Stimulated activated CD4-positive, alpha-beta T cell treated with anti-CD3 and anti-CD28 coated beads, Interleukin-1b, Interleukin-23, amount 100 ng/mL, for 4 hours (primary cell): ENCODE results near the gene CAMKMT.

ENCODE experiments used
- DNase-seq, 2 donors: peaks; one replicate each; pipeline ENCODE4 v3.0.0-alpha.2; 2020; ENCODE audit warnings: low read depth in 2 of 2

CAMKMT gene

GRCh38 chr2:44688456-44689124 lies 326.8 kb downstream of the CAMKMT start:
- DNase-seq: no peak

DNA sequence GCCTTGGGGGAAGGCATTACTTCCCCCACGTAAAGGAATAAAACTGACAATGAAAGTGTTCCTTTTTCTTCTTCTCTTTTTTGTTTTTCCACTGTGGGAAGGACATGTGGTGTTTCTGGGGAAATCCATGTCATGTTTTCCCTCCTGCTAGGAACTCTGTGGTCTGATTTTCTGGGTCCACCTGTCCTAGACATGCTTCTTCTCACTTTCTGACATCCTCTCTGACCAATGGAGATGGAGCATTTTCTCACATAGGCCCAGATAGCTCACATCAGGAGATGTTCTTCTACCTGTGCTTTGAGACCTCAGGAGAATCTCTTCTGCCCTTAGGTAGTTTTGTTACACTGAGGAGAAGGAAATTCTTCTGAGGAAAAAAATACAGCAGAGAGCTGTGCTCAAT lies 327.8 kb downstream of the CAMKMT start:
- no peak for DNase-seq

DNA sequence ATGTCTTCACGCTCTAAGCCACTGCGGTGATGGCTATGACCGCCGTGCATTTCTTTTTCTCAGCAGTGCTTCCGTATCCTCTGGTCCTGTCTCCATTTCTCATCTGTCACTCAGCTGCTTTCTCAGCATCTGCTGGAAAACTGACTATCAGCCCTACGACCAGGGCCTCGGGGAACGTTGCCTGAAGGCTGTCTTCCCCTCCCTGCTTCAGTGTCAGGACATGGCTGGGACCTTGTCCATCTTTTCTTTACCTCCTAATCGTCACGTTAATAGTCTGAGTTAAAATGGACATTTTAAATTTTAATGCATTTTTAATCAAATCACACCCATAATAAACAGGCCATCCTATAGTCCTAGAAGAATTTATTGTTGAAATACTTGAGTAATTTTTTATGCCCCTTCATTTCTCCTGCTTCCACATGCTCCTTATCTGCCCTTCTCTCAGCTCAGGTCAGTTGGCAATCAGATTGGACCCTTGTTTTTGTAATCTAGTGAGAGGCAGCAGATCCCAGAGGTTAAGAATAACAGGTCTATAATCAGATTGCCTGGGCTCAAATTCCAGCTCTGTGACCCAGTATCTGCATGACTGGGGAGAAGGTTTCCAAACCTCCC lies 329.5 kb downstream of the CAMKMT start:
- no peak for DNase-seq

DNA sequence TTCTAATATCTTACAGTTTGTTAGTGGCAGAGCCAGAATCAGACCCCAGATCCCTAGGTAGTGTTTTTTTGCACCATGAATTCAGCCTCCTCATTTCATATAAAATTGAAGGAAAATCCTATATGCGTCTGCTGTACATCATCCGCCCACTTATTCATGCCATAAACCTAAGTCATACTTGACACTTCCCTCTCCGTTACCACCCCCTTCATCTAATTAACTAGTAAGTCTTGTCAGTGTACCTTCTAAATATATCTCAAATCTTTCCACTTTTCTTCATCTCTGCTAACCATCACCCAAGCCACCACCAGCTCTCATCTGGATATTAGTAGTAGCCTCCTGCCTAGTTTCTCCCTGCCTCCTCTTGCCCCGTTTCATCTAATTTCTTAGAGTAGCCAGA lies 331.1 kb downstream of the CAMKMT start:
- DNase-seq: no peak

DNA sequence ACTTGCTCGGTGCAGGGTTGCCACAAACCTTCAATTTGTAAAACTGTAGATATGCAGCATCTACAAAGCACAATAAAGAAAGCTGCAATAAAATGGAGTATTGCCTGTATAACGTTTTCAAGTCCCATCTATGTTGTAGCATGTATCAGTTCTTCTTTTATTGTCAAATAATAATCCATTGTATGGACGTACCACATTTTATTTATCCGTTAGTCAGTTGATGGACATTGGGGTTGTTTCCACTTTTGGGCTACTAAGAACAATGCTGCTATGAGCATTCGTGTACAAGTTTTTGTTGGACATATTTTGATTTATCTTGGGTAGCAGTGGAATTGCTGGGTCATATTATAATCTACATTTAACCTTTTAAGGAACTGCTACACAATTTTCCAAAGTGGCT lies 339.1 kb downstream of the CAMKMT start:
- DNase-seq: no peak

GRCh38 chr2:44705356-44705755 lies 343.6 kb downstream of the CAMKMT start:
- DNase-seq: no peak

- no peak for DNase-seq
These were observed 344.2 kb downstream of the CAMKMT start for GRCh38 chr2:44705876-44706480.

GRCh38 chr2:44706681-44707553 lies 345.2 kb downstream of the CAMKMT start:
- DNase-seq: no peak

GRCh38 chr2:44707945-44708660 lies 346.4 kb downstream of the CAMKMT start:
- DNase-seq: no peak

- no peak for DNase-seq
These were observed 346.9 kb downstream of the CAMKMT start for GRCh38 chr2:44708661-44709000.

DNA sequence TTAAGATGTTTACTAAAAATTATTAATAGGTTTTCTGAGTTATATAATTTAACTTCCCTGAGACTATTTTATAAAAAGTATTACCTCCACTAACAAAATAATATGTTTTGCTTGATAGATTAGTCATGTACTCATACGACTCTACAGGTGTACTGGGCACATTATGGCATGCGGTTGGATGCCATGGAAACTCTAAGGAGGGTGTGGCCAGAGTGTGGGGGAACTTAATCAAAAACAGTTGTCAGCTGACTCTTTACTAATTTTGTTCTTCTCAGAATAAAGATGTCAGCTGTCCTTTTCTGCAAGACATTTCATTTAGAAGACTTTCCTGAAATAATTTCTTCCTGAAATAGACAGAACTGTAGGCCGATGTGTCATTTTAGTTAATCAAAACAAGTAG lies 351.4 kb downstream of the CAMKMT start:
- no peak for DNase-seq

GRCh38 chr2:44715671-44716081 lies 353.9 kb downstream of the CAMKMT start:
- DNase-seq: no peak

GRCh38 chr2:44716131-44716530 lies 354.4 kb downstream of the CAMKMT start:
- DNase-seq: no peak

DNA sequence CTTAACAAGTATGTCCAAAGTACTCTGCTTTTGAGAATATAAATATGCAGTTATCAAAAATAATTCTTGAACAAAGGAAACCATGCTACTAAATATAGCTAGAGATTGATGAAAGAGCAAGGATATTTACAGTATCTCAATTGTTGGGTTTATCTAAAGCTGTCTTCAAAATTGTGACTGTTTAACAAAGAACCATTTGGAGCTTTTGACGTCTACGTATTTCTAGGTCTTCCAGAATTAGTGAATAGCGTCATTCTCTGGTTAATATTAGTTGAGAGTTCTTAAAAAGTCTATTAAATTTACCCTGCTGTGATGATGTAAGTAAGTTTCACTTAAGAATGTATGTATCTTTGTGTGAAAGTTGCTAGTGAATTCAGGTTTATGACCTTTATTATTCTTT lies 356.7 kb downstream of the CAMKMT start:
- no peak for DNase-seq

GRCh38 chr2:44719562-44719961 lies 357.8 kb downstream of the CAMKMT start:
- DNase-seq: no peak

- DNase-seq: no peak
These were observed 360.4 kb downstream of the CAMKMT start for GRCh38 chr2:44722026-44722625.

DNA sequence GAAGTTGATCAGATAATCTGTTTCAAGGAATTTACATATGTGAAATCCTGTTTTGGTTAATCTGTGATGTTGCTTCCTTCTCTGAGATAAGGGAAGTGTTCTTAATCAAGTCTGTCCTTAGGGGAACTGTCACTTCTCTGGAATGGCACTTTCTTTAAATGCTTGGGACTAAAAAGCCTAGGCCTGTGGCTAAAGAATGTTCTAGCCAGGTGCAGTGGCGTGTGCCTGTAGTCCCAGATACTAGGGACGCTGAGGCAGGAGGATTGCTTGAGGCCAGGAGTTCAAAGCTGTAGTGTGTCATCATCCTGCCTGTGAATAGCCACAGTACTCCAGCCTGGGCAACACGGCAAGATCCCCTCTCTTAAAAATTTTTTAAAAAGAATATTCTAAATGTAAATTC lies 362.2 kb downstream of the CAMKMT start:
- DNase-seq: no peak

DNA sequence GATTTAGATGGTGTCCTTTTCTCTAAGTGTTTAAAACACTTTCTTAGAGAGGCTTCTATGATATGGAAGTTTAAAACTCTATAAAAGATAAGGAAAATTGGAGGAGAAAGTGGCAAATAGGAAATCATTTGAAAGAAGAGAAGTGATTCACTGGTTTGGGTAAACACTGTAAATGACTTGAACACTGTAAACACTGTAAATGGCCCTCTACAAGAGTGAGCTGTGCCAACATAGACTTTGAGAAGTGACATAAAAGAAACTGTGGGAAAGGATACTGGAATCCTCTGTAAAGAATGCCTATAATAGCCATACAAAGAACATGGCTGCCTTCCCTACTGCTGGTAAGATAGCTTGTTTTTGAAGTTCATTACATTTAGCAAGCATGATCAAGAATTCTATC lies 368.8 kb downstream of the CAMKMT start:
- no peak for DNase-seq

DNA sequence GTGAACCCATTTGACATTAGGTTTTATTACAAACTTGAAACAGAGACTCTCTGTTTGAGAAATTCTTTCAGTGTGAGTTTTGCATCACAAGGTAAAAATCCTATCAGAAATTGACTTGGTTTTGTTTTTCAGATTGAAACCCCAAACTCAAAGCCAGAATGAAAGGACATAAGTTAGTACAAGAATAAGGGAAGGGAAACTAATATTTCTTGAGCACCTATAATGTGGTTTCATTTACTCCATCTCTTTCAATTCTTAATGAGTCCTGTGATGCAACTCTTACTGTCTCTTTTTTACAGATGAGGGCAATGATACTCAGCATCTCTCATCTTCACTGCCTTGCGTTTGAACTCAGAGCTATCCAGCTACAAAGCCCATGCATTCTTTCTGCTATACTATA lies 369.8 kb downstream of the CAMKMT start:
- no peak for DNase-seq

DNA sequence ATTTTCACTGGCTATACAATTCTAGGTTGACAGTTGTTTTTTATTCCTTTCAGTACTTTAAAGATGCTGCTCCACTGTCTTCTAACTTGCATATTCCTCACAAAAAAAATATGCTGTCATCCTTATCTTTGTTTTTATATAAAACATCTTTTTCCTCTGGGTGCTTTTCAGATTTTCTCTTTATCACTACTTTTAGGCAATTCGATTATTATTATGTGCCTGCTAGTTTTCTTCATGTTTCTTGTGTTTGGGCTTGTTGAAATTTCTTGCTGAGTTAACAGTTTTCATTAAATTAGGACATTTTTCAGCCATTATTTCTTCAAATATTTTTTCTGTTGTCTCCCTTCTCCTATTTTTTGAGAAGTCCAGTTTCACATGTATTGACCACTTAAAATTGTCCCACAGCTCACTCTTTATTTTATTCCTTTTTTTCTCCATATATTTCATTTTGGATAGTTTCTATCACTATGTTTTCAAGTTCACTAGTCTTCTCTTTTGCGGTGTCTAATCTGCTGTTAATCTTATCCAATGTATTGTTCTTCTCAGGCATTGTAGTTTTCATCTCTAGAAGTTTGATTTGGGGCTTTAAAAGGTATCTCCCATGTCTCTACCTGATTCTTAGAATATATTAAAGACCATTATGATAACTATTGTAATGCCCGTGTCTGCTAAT lies 374.7 kb downstream of the CAMKMT start:
- no peak for DNase-seq

- DNase-seq: no peak
These were observed 378.9 kb downstream of the CAMKMT start for GRCh38 chr2:44740678-44741077.
